Measurements from ENCODE around the gene SLC15A2.

GRCh38 chr3:121896823-121897222 is 2.6 kb downstream of the SLC15A2 start:
- TF ChIP-seq CTCF (IDR thresholded peaks at IDR 0.05) (no peak), EP300 (IDR thresholded peaks at IDR 0.05) (no peak)
